Body of pancreas (tissue), 4 donors: ENCODE results near the gene KREMEN1. TPM values are rescaled to one million over a fixed set of nuclear protein-coding genes. Genes with fewer than 3 reads are reported as not detected.

Experiments used
- ATAC-seq: fragments of 150-250 bp; one replicate; pipeline ENCODE4 v1.9.1; 2016
- DNase-seq, 4 donors: peaks; one replicate each; pipeline ENCODE4 v3.0.0-alpha.2; 2019
- H3K27ac ChIP-seq, 4 donors: fragments of 200-600 bp; sonication (generic); 1 replicate in 3 of 4; 2 replicates in 1 of 4; pipeline versions ENCODE4 v1.5.1 to v1.6.1; 2016 to 2019; ENCODE audit warnings: mild to moderate bottlenecking in 1 of 4, mixed read lengths in 1 of 4, moderate library complexity in 1 of 4
- H3K27me3 ChIP-seq, 2 donors: fragments of 200-600 bp; sonication (generic); one replicate each; pipeline ENCODE4 v1.6.0; 2016; ENCODE audit warnings: mild to moderate bottlenecking in 1 of 2
- H3K36me3 ChIP-seq, 2 donors: fragments of 200-600 bp; sonication (generic); replicated peaks in 1 of 2; 2 replicates each; pipeline ENCODE4 v1.5.1; 2016; ENCODE audit warnings: low read depth in 2 of 2; ENCODE audit not compliant: insufficient read depth in 1 of 2
- H3K4me1 ChIP-seq: fragments of 200-600 bp; sonication (generic); one replicate; pipeline ENCODE4 v1.6.0; 2016
- H3K4me3 ChIP-seq, 2 donors: fragments of 200-600 bp; sonication (generic); 1 replicate in 1 of 2; 2 replicates in 1 of 2; pipeline ENCODE4 v1.5.1; 2016 to 2019
- H3K9me3 ChIP-seq, 3 donors: fragments of 200-600 bp; sonication (generic); 1 replicate in 2 of 3; 2 replicates in 1 of 3; pipeline ENCODE4 v1.5.1; 2016
- POLR2A ChIP-seq, 3 donors: fragments of 450-650 bp; IDR thresholded peaks; one replicate each; pipeline ENCODE4 v1.6.1; 2016; ENCODE audit warnings: antibody characterized with exemption in 3 of 3, mild to moderate bottlenecking in 2 of 3
- WGBS, 2 donors: methylation state at CpG; one replicate each; pipeline ENCODE4 v1.1.5; 2017; 5-methylcytosine and 5-hydroxymethylcytosine counted together
- intact Hi-C: fragments of 100-400 bp; cut with DNase I; formaldehyde crosslinking; loops from one replicate; pipeline ENCODE4 v1.15.1; 2023
- total RNA-seq, 2 donors: library from RNA; depleted of rRNA; stranded (reverse); fragments of >200 nt; gene quantifications; one replicate each; pipeline ENCODE4 v1.1.0, GENCODE V29; 2016
- TF ChIP-seq, protein P1 (sequence below), 7 experiments: fragments of 450-650 bp in 4 of 7; fragments of 200-600 bp in 3 of 7; sonication (generic) in 3 of 7; IDR thresholded peaks; one replicate each; pipeline ENCODE4 v1.5.1; 2016 to 2019; ENCODE audit warnings: antibody characterized with exemption in 7 of 7

KREMEN1 gene
- total RNA-seq, 2 donors from 2014 or later: 6.6 to 7.3 TPM

DNA sequence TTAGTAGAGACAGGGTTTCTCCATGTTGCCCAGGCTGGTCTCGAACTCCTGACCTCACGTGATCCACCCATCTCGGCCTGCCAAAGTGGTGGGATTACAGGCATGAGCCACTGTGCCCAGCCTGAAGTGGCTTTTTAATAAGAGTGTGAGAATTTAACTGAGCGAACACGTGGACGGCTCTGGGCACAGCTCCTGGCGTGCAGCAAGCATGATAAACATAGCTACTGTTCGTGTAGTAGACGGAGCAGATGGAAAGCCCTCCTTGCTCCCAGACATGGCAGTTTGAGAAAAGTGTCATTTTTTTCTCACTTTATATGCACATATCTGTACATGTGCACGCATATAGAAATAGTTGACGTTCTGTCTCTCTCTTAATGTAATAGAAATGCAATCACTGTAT, 139.9 kb downstream of the KREMEN1 start:
- peaks cover 27% of the 10 kb centered on the region for H3K4me1 ChIP-seq

DNA sequence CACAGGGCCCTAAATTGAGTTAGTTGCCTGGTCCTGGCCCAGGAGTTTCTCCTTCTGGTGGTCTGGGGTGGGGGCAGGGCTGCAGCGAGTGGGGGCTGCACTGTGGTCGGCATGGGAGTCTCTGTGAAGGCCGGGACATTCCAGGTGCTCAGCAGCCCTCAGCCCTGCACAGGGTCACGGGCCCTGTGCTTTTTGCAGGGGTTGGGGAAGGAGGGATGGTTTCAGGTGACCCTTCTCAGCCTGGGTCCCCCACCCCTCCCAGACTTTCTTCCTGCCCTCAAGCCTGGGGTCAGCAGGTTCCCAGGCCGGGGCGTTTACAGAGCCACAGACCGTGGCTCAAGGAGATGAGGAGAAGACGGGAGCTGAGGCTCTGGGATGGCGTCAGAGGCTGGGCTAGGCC, 140.7 kb downstream of the KREMEN1 start:
- 84 to 86% methylated on average over 5 to 9 of the region's 9 CpGs for WGBS, 2 donors
- Histone ChIP-seq H3K4me3 (no peak overlapping the region), H3K9me3 (no peaks in the 10 kb centered on the region), H3K4me1 (peaks cover 27% of the 10 kb centered on the region), H3K27ac (no peak overlapping the region), H3K27me3 (no peaks in the 10 kb centered on the region), H3K36me3 (no peaks in the 10 kb centered on the region)
- no peak for ATAC-seq
- no peak for DNase-seq
- intact Hi-C loops: no loop called here
- TF ChIP-seq, protein P1, sequence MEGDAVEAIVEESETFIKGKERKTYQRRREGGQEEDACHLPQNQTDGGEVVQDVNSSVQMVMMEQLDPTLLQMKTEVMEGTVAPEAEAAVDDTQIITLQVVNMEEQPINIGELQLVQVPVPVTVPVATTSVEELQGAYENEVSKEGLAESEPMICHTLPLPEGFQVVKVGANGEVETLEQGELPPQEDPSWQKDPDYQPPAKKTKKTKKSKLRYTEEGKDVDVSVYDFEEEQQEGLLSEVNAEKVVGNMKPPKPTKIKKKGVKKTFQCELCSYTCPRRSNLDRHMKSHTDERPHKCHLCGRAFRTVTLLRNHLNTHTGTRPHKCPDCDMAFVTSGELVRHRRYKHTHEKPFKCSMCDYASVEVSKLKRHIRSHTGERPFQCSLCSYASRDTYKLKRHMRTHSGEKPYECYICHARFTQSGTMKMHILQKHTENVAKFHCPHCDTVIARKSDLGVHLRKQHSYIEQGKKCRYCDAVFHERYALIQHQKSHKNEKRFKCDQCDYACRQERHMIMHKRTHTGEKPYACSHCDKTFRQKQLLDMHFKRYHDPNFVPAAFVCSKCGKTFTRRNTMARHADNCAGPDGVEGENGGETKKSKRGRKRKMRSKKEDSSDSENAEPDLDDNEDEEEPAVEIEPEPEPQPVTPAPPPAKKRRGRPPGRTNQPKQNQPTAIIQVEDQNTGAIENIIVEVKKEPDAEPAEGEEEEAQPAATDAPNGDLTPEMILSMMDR (IDR thresholded peaks at IDR 0.05): no peak
- no peak for TF ChIP-seq POLR2A (IDR thresholded peaks at IDR 0.05)

More for the DNA sequence above, 139.9 kb downstream of the KREMEN1 start:
- ATAC-seq (no peak), DNase-seq (peak; percentile 31 to 70 (median 60))
- H3K36me3 ChIP-seq: no peaks in the 10 kb centered on the region
- H3K27ac ChIP-seq: no peak overlapping the region
- intact Hi-C loops: no loop called here
- H3K9me3 ChIP-seq: no peaks in the 10 kb centered on the region
- no peaks in the 10 kb centered on the region for H3K27me3 ChIP-seq
- no peak overlapping the region for H3K4me3 ChIP-seq
- TF ChIP-seq, protein P1 (IDR thresholded peaks at IDR 0.05): no peak
- no peak for TF ChIP-seq POLR2A (IDR thresholded peaks at IDR 0.05)
- WGBS, 2 donors: 48 to 68% methylated on average over 11 of the region's 11 CpGs

DNA sequence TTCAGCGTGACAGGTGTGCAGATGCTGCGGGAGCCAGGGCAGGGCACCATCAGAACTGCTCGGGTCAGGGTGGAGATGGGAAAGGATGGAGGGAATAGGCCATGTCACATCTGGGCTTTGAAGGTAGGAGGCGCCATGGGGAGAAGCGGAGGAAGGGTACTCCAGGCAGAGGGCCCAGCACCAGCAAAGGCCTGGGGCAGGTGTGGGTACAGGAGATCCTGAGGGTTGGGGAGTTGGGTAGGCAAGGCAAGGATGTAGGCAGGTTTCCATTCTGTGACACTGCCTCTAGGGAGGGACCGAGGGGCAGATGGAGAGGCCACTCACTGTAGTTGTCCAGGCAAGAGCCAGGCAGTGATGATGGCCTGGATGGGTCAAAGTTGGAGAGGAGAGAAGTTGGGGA, 141.4 kb downstream of the KREMEN1 start:
- DNase-seq (no peak), ATAC-seq (no peak)
- TF ChIP-seq, protein P1 (IDR thresholded peaks at IDR 0.05): no peak
- TF ChIP-seq POLR2A (IDR thresholded peaks at IDR 0.05): no peak
- WGBS, 2 donors: 90 to 96% methylated on average over 6 of the region's 6 CpGs
- H3K9me3 ChIP-seq: no peaks in the 10 kb centered on the region
- peaks cover 21% of the 10 kb centered on the region for H3K4me1 ChIP-seq
- intact Hi-C loops: no loop called here
- no peaks in the 10 kb centered on the region for H3K36me3 ChIP-seq
- no peak overlapping the region for H3K27ac ChIP-seq
- no peaks in the 10 kb centered on the region for H3K27me3 ChIP-seq
- H3K4me3 ChIP-seq: no peak overlapping the region

DNA sequence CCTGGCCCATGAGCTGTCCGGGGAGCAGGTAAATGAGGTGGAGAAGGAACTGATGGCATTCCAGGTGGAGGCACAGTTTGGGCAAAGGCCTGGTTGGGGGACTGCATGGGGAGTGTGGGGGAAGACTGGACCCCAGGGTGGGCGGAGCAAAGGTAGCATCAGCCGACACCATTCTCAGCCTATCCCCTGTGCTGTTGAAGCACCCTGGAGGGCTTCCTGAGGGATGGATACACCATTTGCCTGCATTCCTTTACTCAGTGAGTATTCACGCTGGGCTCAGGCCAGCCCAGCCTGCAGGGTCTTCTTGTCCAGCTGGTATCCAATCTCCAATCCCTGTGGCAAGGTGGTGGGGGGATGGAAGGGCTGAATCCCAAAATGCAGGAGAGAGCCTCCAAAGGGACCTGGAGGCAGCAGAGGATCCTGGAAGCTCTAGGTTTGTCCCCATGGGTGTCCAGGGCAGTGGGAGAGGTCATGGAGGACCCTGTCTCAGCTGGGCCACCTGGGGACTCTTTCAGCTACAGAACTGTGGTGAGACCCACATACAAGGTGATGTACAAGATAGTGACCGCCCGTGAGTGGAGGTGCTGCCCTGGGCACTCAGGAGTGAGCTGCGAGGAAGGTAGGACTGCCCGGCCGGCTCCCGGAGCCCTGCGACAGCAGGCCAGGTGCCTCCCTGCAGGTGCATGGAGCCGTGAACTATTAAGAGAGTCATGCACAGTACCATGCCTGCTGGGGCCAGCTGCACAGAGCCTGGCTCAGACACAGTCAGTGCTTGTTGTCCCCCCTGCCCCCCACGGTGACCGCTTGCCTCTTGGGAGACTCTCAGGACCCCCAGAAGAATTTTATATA, 142.4 kb downstream of the KREMEN1 start:
- H3K36me3 ChIP-seq: no peaks in the 10 kb centered on the region
- no peaks in the 10 kb centered on the region for H3K27me3 ChIP-seq
- H3K4me1 ChIP-seq: peaks cover 26% of the 10 kb centered on the region
- intact Hi-C loops: no loop called here
- TF ChIP-seq POLR2A (IDR thresholded peaks at IDR 0.05): no peak
- no peak for DNase-seq
- 90 to 91% methylated on average over 8 to 14 of the region's 14 CpGs for WGBS, 2 donors
- no peak overlapping the region for H3K27ac ChIP-seq
- ATAC-seq: no peak
- no peaks in the 10 kb centered on the region for H3K9me3 ChIP-seq
- no peak overlapping the region for H3K4me3 ChIP-seq

DNA sequence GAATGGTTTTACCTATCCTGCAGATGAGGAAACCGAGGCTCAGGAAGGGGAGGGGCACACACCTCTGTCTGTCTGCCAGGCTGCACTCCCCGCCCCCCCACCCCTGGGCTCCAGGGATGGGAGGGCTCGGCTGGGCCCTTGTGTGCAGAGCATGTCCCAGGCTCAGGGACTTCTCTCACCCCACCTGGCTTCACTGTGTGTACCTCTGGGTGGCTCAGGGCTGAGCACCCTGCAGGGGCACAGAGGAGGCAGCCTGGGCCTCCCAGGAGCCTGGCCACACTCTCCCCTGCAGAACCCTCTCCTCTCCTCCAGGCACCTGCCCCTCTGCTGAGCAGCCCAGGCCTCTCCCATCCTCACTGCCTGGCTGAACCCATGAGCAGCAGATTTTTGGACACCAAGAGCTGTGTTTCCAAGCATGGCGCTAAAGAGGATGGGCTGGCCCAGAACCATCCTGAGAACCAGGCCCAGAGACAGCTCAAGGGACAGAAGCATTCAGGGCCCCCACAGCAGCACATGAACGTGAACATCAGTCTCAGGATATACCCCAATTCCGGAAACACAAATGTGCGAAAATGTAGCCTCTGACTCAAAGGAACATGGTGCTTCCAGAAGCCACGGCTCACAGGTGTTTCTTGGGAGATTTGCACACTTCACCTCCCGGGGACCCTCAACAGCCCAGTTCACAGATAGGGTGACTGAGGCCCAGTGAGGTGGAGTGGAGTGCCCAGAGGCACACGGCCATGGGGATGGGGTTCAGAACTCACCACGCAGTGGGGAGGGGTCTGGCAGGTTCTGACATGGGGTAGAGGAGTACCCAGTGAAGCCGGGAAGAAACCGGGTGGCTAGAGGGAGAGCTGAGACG, 143.4 kb downstream of the KREMEN1 start:
- intact Hi-C loops: no loop called here
- 80 to 83% methylated on average over 12 to 14 of the region's 14 CpGs for WGBS, 2 donors
- H3K36me3 ChIP-seq: no peaks in the 10 kb centered on the region
- DNase-seq (no peak), ATAC-seq (no peak)
- H3K9me3 ChIP-seq: no peaks in the 10 kb centered on the region
- no peak for TF ChIP-seq POLR2A (IDR thresholded peaks at IDR 0.05)
- TF ChIP-seq, protein P1 (IDR thresholded peaks at IDR 0.05): no peak
- no peak overlapping the region for H3K4me3 ChIP-seq
- H3K4me1 ChIP-seq: peaks cover 36% of the 10 kb centered on the region
- no peaks in the 10 kb centered on the region for H3K27me3 ChIP-seq
- H3K27ac ChIP-seq: peak overlapping the region; percentile 48 to 77 (median 63)
